GM21447 (cell line): ENCODE measurements around the gene MRPS24.
"Not testable (repeated sequence)": the region's sequence is repeated elsewhere in the genome, so short reads cannot be mapped to it uniquely, and the experiment has no call there.

ENCODE experiments used
- ATAC-seq: cut with Tn5 transposase; IDR thresholded peaks from one replicate; pipeline ENCODE4 v1.9.1; 2021; ENCODE audit not compliant: unreplicated experiment

The MRPS24 gene

GRCh38 chr7:43843296-43843695, 26.0 kb downstream of the MRPS24 start:
- ATAC-seq, result no peak

- no peak for ATAC-seq
Measured at GRCh38 chr7:43838201-43838658, 31.1 kb downstream of the MRPS24 start.

GRCh38 chr7:43834463-43835251, 34.7 kb downstream of the MRPS24 start:
- ATAC-seq, result peak; percentile 66

GRCh38 chr7:43830917-43831316, 38.4 kb downstream of the MRPS24 start:
- ATAC-seq, result not testable (repeated sequence)

GRCh38 chr7:43825391-43825808, 43.9 kb downstream of the MRPS24 start:
- ATAC-seq, result no peak

GRCh38 chr7:43824963-43825362, 44.4 kb downstream of the MRPS24 start:
- no peak for ATAC-seq

GRCh38 chr7:43824513-43824912, 44.8 kb downstream of the MRPS24 start:
- not testable (repeated sequence) for ATAC-seq

GRCh38 chr7:43823941-43824340, 45.4 kb downstream of the MRPS24 start:
- ATAC-seq, result no peak

- not testable (repeated sequence) for ATAC-seq
Measured at GRCh38 chr7:43823425-43823824, 45.9 kb downstream of the MRPS24 start.
